Measurements from ENCODE around the gene MACROD1. TPM values are rescaled to one million over a fixed set of nuclear protein-coding genes. Genes with fewer than 3 reads are reported as not detected.

The MACROD1 gene
- total and polyA plus RNA-seq, 7 experiments from 2014 or later, result 5.4 to 16.2 (median 9.7) TPM

- H3K4me3 ChIP-seq (ENCODE audit: low read length), result no peak overlapping the region
- Mint-ChIP-seq H3K27ac (peak overlapping the region in 1 of 9 donors; percentile 67), H3K4me1 (peaks cover 30 to 60% (median 51%) of the 10 kb centered on the region in 7 donors), H3K27me3 (peaks cover 0 to 4% (median 0%) of the 10 kb centered on the region in 5 donors), H3K4me3 (peak overlapping the region in 2 of 10 donors; percentile 13 to 33), H3K9me3 (no peaks in the 10 kb centered on the region), H3K36me3 (peaks cover 0 to 5% (median 4%) of the 10 kb centered on the region in 5 donors)
- H3K27ac ChIP-seq (ENCODE audit: low read depth, low read length), result no peak overlapping the region
- intact Hi-C loops (cut with micrococcal nuclease), result no loop called here
- H3K36me3 ChIP-seq (ENCODE audit: control insufficient read depth in 2 of 3, insufficient read depth in 3 of 3, low read length in 3 of 3), result peaks cover 0 to 4% (median 0%) of the 10 kb centered on the region in 3 experiments
- POLR2A ChIA-PET, result interaction anchor here (1.3 to 1.8 kb wide), 2 partner anchors 14 to 90 kb away, joined by 3 to 5 read pairs; no protein-coding TSS in a partner anchor
- ATAC-seq, result no peak
- CTCF ChIA-PET, result interaction anchor here (0.6 kb wide), 1 partner anchor 629 kb away, joined by 5 read pairs; no protein-coding TSS in a partner anchor
- no peaks in the 10 kb centered on the region for H3K27me3 ChIP-seq (ENCODE audit: control insufficient read depth in 2 of 2, insufficient read depth in 2 of 2, low read length in 2 of 2)
- peaks cover 6 to 12% of the 10 kb centered on the region in 2 donors for H3K4me1 ChIP-seq (ENCODE audit: control insufficient read depth in 2 of 2, insufficient read depth in 2 of 2, low read length in 2 of 2)
- DNase-seq, result no peak
- H3K9me3 ChIP-seq (ENCODE audit: control insufficient read depth in 2 of 3, low read length in 3 of 3), result no peaks in the 10 kb centered on the region
Observed at GRCh38 chr11:64180891-64181290, 15.0 kb upstream of the MACROD1 start.

DNA sequence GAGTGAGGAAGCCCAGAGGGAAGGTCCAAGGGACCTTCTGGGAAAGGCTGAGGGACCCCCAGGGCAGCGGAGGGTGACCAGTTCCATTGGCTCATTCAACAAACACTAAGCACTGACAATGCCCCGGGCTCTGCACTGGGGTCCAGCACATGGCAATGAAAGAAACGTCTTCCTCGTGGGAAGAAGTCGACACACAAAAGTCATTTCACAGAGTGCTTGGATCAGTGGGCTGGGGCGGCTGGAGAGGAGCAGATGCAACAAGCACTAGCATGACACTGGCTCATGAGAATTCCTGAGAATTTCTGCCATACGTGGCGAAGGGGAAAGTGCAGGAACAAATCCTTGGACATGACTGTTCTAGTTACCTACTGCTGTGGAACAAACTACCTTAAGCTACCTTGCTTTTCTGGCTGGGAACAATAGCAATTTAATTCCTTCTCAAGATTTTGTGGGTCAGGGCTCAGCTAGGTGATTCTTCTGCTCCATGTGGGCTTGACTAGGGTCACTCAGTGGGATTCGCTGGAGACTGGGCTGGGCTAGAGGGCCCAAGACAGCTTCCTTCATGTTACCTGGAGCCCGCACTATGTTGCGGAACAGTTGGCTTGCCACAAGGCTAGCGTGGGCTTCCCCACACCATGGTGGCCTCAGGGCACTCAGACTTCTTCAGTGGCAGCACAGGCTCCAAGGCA lies 13.2 kb upstream of the MACROD1 start:
- CTCF ChIA-PET, result no interaction called here
- Mint-ChIP-seq H3K27ac (no peak overlapping the region), H3K4me3 (no peak overlapping the region), H3K4me1 (peaks cover 22 to 52% (median 42%) of the 10 kb centered on the region in 7 donors), H3K27me3 (no peaks in the 10 kb centered on the region), H3K36me3 (peaks cover 0 to 7% (median 3%) of the 10 kb centered on the region in 5 donors), H3K9me3 (peaks cover 0 to 2% (median 0%) of the 10 kb centered on the region in 11 donors)
- intact Hi-C loops (cut with micrococcal nuclease), result no loop called here
- Histone ChIP-seq H3K4me1 (ENCODE audit: control insufficient read depth in 2 of 2, insufficient read depth in 2 of 2, low read length in 2 of 2) (peaks cover 0 to 7% of the 10 kb centered on the region in 2 donors), H3K27me3 (ENCODE audit: control insufficient read depth in 2 of 2, insufficient read depth in 2 of 2, low read length in 2 of 2) (no peaks in the 10 kb centered on the region), H3K9me3 (ENCODE audit: control insufficient read depth in 2 of 3, low read length in 3 of 3) (no peaks in the 10 kb centered on the region), H3K4me3 (ENCODE audit: low read length) (no peak overlapping the region), H3K36me3 (ENCODE audit: control insufficient read depth in 2 of 3, insufficient read depth in 3 of 3, low read length in 3 of 3) (no peaks in the 10 kb centered on the region), H3K27ac (ENCODE audit: low read depth, low read length) (no peak overlapping the region)
- DNase-seq (no peak), ATAC-seq (no peak)
- POLR2A ChIA-PET, result no interaction called here

- H3K4me1 ChIP-seq (ENCODE audit: control insufficient read depth in 2 of 2, insufficient read depth in 2 of 2, low read length in 2 of 2), result peaks cover 0 to 7% of the 10 kb centered on the region in 2 donors
- H3K27me3 ChIP-seq (ENCODE audit: control insufficient read depth in 2 of 2, insufficient read depth in 2 of 2, low read length in 2 of 2), result no peaks in the 10 kb centered on the region
- no peaks in the 10 kb centered on the region for H3K36me3 ChIP-seq (ENCODE audit: control insufficient read depth in 2 of 3, insufficient read depth in 3 of 3, low read length in 3 of 3)
- Mint-ChIP-seq H3K27me3 (no peaks in the 10 kb centered on the region), H3K4me3 (no peak overlapping the region), H3K4me1 (peaks cover 18 to 44% (median 34%) of the 10 kb centered on the region in 7 donors), H3K36me3 (peaks cover 0 to 11% (median 5%) of the 10 kb centered on the region in 5 donors), H3K27ac (peak overlapping the region in 1 of 9 donors; percentile 22), H3K9me3 (peaks cover 0 to 3% (median 0%) of the 10 kb centered on the region in 11 donors)
- intact Hi-C loops (cut with micrococcal nuclease), result no loop called here
- ATAC-seq (no peak), DNase-seq (no peak)
- H3K9me3 ChIP-seq (ENCODE audit: control insufficient read depth in 2 of 3, low read length in 3 of 3), result no peaks in the 10 kb centered on the region
- no peak overlapping the region for H3K27ac ChIP-seq (ENCODE audit: low read depth, low read length)
- no peak overlapping the region for H3K4me3 ChIP-seq (ENCODE audit: low read length)
- CTCF ChIA-PET, result no interaction called here
- POLR2A ChIA-PET, result no interaction called here
Observed at GRCh38 chr11:64178203-64178602, 12.3 kb upstream of the MACROD1 start.

GRCh38 chr11:64176751-64177150 lies 10.8 kb upstream of the MACROD1 start:
- Histone ChIP-seq H3K4me3 (ENCODE audit: low read length) (no peak overlapping the region), H3K9me3 (ENCODE audit: control insufficient read depth in 2 of 3, low read length in 3 of 3) (no peaks in the 10 kb centered on the region), H3K27me3 (ENCODE audit: control insufficient read depth in 2 of 2, insufficient read depth in 2 of 2, low read length in 2 of 2) (no peaks in the 10 kb centered on the region), H3K36me3 (ENCODE audit: control insufficient read depth in 2 of 3, insufficient read depth in 3 of 3, low read length in 3 of 3) (no peaks in the 10 kb centered on the region), H3K27ac (ENCODE audit: low read depth, low read length) (no peak overlapping the region), H3K4me1 (ENCODE audit: control insufficient read depth in 2 of 2, insufficient read depth in 2 of 2, low read length in 2 of 2) (peaks cover 0 to 5% of the 10 kb centered on the region in 2 donors)
- Mint-ChIP-seq H3K9me3 (peaks cover 0 to 3% (median 0%) of the 10 kb centered on the region in 11 donors), H3K36me3 (peaks cover 0 to 7% (median 5%) of the 10 kb centered on the region in 5 donors), H3K4me1 (peaks cover 11 to 36% (median 25%) of the 10 kb centered on the region in 7 donors), H3K27ac (peak overlapping the region in 3 of 9 donors; percentile 6 to 41 (median 14)), H3K27me3 (no peaks in the 10 kb centered on the region), H3K4me3 (peak overlapping the region in 1 of 10 donors; percentile 37)
- no peak for ATAC-seq
- intact Hi-C loops (cut with micrococcal nuclease), result no loop called here
- DNase-seq, result no peak
- CTCF ChIA-PET, result no interaction called here
- POLR2A ChIA-PET, result interaction anchor here (0.6 kb wide), 1 partner anchor 14 kb away, joined by 3 read pairs; no protein-coding TSS in a partner anchor

- Histone ChIP-seq H3K4me1 (ENCODE audit: control insufficient read depth in 2 of 2, insufficient read depth in 2 of 2, low read length in 2 of 2) (no peaks in the 10 kb centered on the region), H3K27ac (ENCODE audit: low read depth, low read length) (no peak overlapping the region), H3K4me3 (ENCODE audit: low read length) (no peak overlapping the region), H3K9me3 (ENCODE audit: control insufficient read depth in 2 of 3, low read length in 3 of 3) (no peaks in the 10 kb centered on the region), H3K36me3 (ENCODE audit: control insufficient read depth in 2 of 3, insufficient read depth in 3 of 3, low read length in 3 of 3) (no peaks in the 10 kb centered on the region), H3K27me3 (ENCODE audit: control insufficient read depth in 2 of 2, insufficient read depth in 2 of 2, low read length in 2 of 2) (no peaks in the 10 kb centered on the region)
- Mint-ChIP-seq H3K27ac (peak overlapping the region in 2 of 9 donors; percentile 1 to 11), H3K9me3 (peaks cover 0 to 3% (median 0%) of the 10 kb centered on the region in 11 donors), H3K27me3 (no peaks in the 10 kb centered on the region), H3K4me3 (no peak overlapping the region), H3K4me1 (peaks cover 11 to 21% (median 18%) of the 10 kb centered on the region in 7 donors), H3K36me3 (peaks cover 0 to 7% (median 5%) of the 10 kb centered on the region in 5 donors)
- DNase-seq, result no peak
- ChIA-PET CTCF (interaction anchor here (1.0 kb wide), 1 partner anchor 31 kb away, joined by 3 read pairs; no protein-coding TSS in a partner anchor), POLR2A (interaction anchor here (2.1 kb wide), 1 partner anchor 12 kb away, joined by 8 read pairs; the partner anchor contains the start of gene STIP1)
- intact Hi-C loops (cut with micrococcal nuclease), result no loop called here
- no peak for ATAC-seq
Observed at GRCh38 chr11:64173616-64174355, 7.9 kb upstream of the MACROD1 start.

- intact Hi-C loops (cut with micrococcal nuclease), result no loop called here
- Mint-ChIP-seq H3K4me1 (peaks cover 5 to 16% (median 12%) of the 10 kb centered on the region in 7 donors), H3K4me3 (no peak overlapping the region), H3K9me3 (peaks cover 0 to 3% (median 0%) of the 10 kb centered on the region in 11 donors), H3K27ac (no peak overlapping the region), H3K27me3 (no peaks in the 10 kb centered on the region), H3K36me3 (peaks cover 0 to 7% (median 4%) of the 10 kb centered on the region in 5 donors)
- no peak for ATAC-seq
- Histone ChIP-seq H3K27ac (ENCODE audit: low read depth, low read length) (no peak overlapping the region), H3K9me3 (ENCODE audit: control insufficient read depth in 2 of 3, low read length in 3 of 3) (no peaks in the 10 kb centered on the region), H3K4me3 (ENCODE audit: low read length) (no peak overlapping the region), H3K27me3 (ENCODE audit: control insufficient read depth in 2 of 2, insufficient read depth in 2 of 2, low read length in 2 of 2) (no peaks in the 10 kb centered on the region), H3K4me1 (ENCODE audit: control insufficient read depth in 2 of 2, insufficient read depth in 2 of 2, low read length in 2 of 2) (peaks cover 0 to under 1% of the 10 kb centered on the region in 2 donors), H3K36me3 (ENCODE audit: control insufficient read depth in 2 of 3, insufficient read depth in 3 of 3, low read length in 3 of 3) (no peaks in the 10 kb centered on the region)
- CTCF ChIA-PET, result interaction anchor here (1.1 to 1.3 kb wide), 2 partner anchors 21 to 33 kb away, joined by 3 to 5 read pairs; no protein-coding TSS in a partner anchor
- no peak for DNase-seq
- POLR2A ChIA-PET, result interaction anchor here (0.6 to 1.1 kb wide), 3 partner anchors 17 to 99 kb away, joined by 3 to 4 read pairs (median 4); no protein-coding TSS in a partner anchor
Observed at GRCh38 chr11:64170419-64170818, 4.5 kb upstream of the MACROD1 start.
